Fibroblast of the aortic adventitia (primary cell): ENCODE data around the gene NAV2. TPM values are rescaled to one million over a fixed set of nuclear protein-coding genes. Genes with fewer than 3 reads are reported as not detected.

Experiments used
- DNase-seq: peaks from one replicate; pipeline ENCODE4 v3.0.0-alpha.2; 2010; ENCODE audit warnings: low read depth
- H3K4me3 ChIP-seq: 2 replicates; pipeline ENCODE4 v1.5.1; 2011; ENCODE audit warnings: low read depth, mild to moderate bottlenecking, control low read depth, low read length, moderate library complexity
- total RNA-seq: library from RNA; depleted of rRNA; stranded (reverse); fragments of >200 nt; gene quantifications from 2 replicates; pipeline ENCODE4 v1.2.3, GENCODE V29; 2012; ENCODE audit warnings: low replicate concordance
- TF ChIP-seq, protein P1 (sequence below): IDR thresholded peaks from 2 replicates; pipeline ENCODE4 v1.5.1; 2011; ENCODE audit warnings: mild to moderate bottlenecking, low read length, control low read depth, inconsistent platforms; ENCODE audit not compliant: insufficient read depth

The NAV2 gene
- total RNA-seq, 1 donor = 44.6 TPM

DNA sequence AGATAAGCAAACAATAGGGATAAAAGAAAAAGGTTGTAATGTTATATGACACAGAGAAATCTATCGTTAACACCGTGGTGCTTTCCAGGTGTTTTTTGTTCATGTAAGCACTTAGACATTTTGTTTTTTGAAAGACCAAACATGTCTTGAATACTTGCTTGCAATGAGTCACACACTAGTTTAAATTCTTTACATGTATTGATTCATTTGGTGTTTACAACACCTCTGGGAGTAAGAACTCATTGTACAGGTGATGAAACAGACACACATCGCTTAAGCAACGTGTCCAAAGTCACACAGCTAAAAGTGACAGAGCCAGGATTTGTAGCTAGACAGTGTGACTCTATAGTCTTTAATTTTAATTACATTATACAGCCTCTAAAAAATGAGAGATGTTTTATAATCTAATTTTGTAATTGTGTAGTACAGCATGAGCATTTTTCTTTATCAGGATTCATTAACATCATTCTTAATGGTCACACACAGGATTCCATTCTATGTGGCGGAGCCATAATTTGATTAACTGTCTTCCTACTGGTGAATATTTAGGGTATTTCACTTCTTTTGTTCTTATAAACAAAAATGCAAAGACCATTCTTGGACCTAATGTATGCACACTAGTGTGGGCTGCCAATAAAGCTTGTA lies 298.8 kb downstream of the NAV2 start:
- DNase-seq = no peak
- H3K4me3 ChIP-seq = no peak overlapping the region
- TF ChIP-seq, protein P1, sequence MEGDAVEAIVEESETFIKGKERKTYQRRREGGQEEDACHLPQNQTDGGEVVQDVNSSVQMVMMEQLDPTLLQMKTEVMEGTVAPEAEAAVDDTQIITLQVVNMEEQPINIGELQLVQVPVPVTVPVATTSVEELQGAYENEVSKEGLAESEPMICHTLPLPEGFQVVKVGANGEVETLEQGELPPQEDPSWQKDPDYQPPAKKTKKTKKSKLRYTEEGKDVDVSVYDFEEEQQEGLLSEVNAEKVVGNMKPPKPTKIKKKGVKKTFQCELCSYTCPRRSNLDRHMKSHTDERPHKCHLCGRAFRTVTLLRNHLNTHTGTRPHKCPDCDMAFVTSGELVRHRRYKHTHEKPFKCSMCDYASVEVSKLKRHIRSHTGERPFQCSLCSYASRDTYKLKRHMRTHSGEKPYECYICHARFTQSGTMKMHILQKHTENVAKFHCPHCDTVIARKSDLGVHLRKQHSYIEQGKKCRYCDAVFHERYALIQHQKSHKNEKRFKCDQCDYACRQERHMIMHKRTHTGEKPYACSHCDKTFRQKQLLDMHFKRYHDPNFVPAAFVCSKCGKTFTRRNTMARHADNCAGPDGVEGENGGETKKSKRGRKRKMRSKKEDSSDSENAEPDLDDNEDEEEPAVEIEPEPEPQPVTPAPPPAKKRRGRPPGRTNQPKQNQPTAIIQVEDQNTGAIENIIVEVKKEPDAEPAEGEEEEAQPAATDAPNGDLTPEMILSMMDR = no peak

DNA sequence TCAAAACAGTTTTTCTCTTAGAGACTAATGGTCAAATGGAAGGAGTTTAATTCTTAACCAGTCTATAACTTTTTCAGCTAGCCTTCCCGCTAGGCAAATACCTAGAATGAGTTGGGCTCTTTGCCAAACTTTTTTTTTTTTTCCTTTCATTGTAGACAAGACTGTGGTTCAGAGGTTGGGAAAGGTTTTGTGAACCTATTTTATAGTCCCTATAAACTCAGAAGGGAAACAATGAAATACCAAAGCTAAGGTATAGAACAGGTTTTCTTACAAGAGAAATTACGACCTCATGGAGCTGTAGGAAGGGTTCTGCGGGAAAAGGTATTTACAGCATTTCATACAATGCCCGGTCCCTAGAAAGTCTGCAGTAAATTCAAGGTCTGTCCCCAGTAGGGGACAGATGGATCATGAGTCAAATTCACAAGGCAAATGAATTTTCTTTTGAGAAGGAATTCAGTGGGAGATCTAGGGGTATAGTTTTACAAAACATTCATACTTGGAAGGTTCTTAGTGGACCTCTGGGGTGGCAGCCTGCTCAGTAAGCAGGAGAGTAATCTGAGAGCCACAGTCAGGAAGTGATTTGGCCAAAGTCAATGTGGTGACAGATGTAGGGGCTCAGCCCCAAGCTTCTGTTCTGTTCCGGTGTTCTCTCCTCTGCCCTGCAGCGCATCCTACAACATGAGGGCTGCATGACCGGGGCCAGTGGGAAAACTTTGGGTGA lies 300.9 kb downstream of the NAV2 start:
- TF ChIP-seq, protein P1 = no peak
- DNase-seq = peak; percentile 31
- no peak overlapping the region for H3K4me3 ChIP-seq

DNA sequence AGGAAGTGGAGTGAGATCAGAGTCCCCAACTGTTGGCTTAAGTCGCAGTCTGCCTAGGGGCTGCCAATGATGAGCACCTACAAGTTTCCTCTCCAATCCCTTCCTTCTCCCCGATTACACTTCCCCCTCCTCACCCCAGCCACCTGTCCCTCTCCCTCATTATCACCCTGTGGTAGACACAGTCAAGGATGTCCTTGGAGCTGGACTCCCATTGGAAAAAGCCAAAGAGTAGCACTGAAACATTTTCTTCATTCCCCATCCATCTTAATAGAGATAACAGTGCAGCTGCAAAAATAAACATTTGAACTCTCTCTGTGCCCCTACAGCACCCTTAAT lies 301.4 kb downstream of the NAV2 start:
- DNase-seq = no peak
- no peak overlapping the region for H3K4me3 ChIP-seq
- TF ChIP-seq, protein P1 = no peak

DNA sequence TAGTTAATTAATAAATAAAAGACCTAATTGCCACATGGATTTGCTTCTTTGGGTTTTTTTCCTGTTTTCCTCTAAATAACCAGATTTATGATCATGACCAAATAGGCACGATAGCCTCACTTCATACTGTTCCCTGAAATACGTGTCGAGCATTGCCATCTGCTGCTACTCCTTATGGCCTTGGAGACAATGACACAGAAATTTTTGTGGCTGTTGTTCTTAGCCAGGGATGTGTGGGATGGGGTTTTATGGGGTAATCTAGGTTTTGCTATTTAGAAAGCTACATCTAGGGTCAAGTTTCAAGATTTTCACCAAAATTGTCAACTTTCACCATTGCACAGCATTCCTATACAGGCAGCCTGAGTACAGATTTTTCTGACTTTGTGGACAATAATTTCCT lies 302.5 kb downstream of the NAV2 start:
- DNase-seq = no peak
- TF ChIP-seq, protein P1 = no peak
- H3K4me3 ChIP-seq = no peak overlapping the region

DNA sequence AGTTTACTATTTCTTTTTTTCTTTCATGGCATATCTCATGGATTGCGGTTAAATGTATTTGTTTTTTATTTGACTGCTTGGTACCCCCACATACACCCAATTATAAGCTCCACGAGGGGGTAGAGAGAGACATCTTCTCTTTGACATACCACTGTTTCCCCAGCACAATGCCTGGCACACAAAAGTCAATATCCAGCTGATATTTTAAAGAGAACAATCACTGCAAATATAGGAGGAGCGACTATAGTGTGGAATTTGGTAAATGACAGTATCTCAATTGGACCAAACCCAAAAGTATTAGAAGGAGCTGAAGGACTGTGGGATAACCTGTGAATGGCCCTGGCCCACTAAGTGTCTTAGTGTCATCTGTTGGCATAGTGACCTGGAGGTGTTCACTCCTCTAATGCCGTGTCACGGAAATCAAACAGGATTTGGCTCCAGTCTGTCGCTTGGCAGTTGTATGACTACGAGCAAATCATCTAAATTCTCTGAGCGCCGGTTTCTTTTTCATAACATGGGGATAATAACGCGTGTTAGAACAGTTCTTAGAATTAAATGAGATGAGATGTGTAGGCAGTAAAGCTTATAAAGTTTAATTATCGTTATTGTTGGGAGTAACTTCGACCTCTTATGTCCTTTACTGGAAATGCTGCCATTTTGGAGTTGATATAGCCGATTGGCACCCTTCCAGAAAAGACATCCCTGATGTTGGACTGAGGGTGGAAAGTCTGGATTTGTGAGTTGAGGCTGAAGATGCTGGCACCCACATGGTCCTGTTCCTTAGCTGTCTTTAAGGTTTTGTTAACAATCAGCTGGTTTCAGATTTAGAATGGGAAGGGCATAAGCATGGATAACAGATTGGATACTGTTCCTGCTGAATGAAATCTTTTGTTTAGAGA lies 303.1 kb downstream of the NAV2 start:
- no peak overlapping the region for H3K4me3 ChIP-seq
- TF ChIP-seq, protein P1 = no peak
- DNase-seq = peak; percentile 25

DNA sequence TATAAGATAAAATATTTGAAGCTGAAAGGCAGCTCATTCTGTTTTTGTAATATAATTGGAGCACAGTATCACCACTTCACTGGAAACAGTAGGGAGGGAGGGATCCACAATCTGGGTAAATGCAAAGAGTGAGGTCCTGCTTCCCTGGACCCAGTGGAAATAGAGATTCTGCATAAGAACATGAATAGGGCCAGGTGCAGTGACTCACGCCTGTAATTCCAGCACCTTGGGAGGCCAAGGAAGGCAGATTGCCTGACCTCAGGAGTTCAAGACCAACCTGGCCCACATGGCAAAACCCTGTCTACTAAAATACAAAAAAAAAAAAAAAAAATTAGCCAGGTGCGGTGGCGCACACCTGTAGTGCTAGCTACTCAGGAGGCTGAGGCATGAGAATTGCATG lies 303.9 kb downstream of the NAV2 start:
- TF ChIP-seq, protein P1 = no peak
- no peak for DNase-seq
- no peak overlapping the region for H3K4me3 ChIP-seq
